ENCODE results near the gene MLLT3.

The MLLT3 gene

DNA sequence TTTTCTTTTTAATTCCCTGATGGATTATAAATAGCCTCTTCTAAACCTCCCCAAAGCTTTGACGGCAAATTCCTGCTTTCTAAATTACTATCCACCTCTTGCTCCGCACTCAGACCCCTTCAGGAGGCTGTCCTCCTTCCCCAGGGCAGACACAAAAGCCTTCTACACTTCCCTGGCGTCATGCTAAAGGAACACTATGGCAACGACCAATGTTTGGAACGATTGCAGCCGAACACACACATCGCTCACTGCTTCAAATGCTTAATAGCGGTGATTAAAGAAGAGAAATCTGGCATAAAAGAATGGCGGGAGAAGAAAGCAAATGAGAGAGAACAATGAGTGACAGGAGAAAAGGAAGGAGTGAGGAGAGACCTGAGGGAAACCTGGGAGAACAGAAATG is 297.3 kb downstream of the MLLT3 start:
- no peak for DNase-seq

GRCh38 chr9:20322212-20322611 is 300.1 kb downstream of the MLLT3 start:
- no peak for DNase-seq

DNA sequence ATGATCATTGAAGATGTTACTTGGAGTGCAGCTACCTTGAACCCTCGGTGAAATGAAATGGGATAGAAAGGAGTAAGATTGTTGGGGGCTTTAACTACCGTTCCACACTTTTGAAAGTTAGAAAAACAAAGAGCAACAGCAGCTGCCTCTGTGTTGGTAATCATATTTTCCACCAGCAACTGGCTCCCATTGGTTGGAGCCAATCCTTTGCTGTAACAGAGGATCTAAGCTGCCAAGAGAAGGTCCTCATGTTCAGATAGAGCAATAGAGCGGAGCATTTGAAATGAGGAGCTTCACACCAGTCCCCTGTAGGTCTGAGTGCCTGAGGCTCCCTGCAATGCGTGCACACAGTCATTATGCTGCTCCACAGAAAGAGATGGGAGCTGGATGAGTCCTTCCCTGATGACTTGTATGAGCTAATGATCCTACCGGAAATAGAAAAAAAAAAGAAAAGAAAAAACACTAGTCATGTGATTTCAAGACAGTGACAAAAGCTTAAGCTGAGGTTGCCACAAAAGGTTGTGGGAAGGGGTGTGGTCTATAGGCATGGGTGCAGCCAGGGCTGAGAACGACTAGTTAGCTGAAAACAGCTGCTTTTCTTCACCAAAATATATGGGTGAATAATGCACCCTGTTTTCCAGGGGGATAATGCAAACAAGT is 300.7 kb downstream of the MLLT3 start:
- no peak for DNase-seq

DNA sequence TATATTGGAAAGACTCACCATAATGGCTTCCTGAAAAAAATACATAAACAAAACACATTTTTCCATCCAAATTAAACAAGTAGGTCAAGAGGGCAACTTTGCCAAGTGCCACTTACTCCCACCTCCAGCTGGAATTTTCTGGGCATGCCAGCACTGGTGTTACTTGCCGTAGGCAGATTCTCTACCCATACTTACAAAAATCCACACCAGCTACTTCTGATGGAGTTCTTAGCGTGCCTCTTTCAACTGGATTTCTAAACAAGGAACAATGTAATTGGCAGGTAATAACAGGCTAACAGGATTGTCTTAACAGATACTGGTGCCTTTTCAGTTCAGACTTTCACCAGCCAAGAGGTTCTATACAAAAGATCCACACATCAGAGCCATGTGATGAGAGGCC is 301.4 kb downstream of the MLLT3 start:
- no peak for DNase-seq

- no peak for DNase-seq
Measured at GRCh38 chr9:20319641-20320337, 302.5 kb downstream of the MLLT3 start.

DNA sequence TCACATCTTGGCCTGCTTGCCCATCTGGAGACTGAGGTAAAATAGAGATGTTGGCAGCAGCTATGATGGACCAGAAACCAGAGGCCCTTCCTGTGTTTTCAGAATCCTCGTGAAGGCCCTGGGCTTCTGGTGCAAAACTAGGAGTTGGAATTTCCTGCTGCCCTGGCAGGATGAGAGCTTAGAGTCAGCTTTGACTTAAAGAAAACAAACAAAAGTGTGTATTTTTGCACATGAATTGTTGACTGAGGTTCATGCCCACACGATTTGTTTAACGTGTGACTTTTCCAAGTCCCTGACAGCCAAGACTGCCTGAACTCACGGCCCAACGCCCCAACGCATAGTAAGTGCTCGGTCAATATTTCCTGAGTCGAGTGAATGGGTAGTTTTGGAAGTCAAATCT is 303.1 kb downstream of the MLLT3 start:
- no peak for DNase-seq

GRCh38 chr9:20317701-20318100 is 304.6 kb downstream of the MLLT3 start:
- DNase-seq, result no peak

- no peak for DNase-seq
Measured at GRCh38 chr9:20316372-20316771, 305.9 kb downstream of the MLLT3 start.

DNA sequence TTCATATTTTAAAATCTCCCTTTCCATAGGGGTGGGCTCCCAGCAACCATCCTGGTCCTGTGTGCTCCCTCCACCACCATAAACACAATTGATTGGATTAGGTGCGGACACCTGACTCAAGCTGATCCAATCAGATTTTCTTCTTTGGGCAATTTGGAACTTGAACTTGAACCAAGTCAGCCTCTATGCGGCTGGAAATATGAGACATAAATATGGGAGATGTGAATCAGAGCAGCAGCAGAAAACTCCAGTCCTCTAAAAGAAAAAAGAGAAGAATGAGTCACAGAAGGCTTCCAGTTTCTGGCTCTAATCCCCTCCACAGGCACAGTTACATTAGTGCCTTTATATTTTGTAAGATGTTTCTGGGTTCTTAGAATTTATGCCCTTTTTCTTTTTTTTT is 306.6 kb downstream of the MLLT3 start:
- DNase-seq, result no peak

DNA sequence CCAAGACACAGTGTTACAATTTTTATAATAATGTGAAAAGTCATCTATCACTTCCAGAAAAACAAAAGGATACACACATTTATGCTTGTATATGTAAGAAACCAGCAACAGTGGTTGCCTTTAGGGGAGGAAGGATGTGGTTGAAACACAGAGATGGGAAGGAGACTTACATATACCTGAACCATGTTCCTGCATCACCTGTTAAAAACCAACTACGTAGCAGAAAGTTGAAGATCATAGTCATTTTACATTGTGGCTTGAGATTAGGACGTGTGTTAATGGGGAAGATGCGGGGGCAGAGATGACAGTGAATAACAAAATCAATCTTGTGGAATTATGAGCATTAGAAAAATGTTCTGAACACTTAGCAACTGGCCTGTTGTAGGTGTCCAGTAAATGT is 307.3 kb downstream of the MLLT3 start:
- no peak for DNase-seq

GRCh38 chr9:20313415-20313814 is 308.9 kb downstream of the MLLT3 start:
- no peak for DNase-seq

DNA sequence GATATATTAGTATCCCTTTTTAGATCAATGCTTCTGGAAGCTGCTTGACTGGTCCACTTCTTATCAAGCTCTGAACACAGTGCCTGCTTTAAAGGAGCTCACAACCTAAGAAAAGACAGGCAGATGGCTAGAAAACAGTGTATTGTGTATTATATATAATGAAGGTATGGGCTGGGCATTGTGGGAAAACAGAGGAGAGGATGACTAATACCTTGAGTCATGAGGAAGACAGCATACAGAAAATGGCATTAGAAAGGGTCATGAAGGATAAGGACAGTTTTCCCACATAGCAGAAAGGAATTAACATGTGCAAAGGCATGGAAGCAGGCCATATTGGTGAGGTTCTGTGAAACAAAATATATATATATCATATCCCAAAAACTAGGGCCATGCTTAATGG is 309.6 kb downstream of the MLLT3 start:
- no peak for DNase-seq

GRCh38 chr9:20310024-20310423 is 312.3 kb downstream of the MLLT3 start:
- no peak for DNase-seq

- DNase-seq, result no peak
Measured at GRCh38 chr9:20309124-20309523, 313.2 kb downstream of the MLLT3 start.

- DNase-seq, result no peak
Measured at GRCh38 chr9:20307621-20308020, 314.7 kb downstream of the MLLT3 start.

DNA sequence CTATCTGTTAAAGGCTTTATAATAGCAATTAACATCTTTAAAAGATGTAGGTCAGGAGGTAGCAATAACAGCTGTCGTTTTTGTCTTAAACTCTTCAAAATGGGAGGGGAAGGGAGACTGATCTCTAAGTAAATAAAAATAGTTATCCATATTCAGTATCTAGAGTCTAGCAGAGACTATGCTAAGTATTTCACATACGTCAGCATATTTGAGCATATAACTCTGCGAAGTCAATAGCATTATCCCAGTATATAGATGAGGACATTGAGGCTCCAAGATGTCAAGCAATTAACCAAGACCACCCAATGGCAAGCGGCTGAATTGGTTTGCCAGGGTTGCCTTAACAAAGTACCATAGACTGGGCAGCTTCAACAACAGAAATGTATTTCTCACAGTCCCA is 316.8 kb downstream of the MLLT3 start:
- no peak for DNase-seq

- DNase-seq, result no peak
Measured at GRCh38 chr9:20303996-20304395, 318.3 kb downstream of the MLLT3 start.

DNA sequence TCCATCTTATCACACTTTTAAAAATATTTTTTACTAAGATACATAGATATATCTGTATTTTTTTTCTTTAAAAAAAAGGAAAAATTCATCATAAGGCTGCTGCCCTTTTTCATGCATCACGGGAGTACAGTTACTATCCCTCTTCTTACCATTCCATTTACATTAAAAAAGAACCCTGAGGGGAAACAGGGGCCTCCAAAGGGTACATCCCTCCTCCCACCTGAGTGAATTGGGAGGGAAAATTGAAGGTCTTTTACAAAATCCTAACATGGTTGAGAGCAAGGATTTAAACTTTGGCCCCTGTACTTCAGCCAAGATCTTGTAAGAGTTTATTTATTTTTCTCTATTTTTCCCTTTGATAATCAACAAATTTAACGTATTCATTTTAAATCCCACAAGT is 319.2 kb downstream of the MLLT3 start:
- no peak for DNase-seq

DNA sequence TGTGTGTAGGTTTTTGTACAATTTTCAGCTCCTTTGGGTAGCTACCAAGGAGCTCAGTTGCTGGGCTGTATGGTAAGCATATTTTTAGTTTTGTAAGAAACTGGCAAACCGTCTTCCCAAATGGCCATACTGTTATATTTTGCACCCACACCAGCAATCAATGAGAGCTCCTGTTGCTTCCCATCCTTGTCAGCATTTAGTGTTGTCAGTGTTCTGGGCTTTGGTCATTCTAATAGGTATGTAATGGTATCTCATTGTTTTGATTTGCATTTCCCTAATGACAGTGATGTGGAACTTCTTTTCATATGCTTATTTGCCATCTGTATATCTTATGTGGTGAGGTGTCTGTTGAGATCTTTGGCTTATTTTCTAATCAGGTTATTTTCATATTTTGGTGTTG is 320.1 kb downstream of the MLLT3 start:
- DNase-seq, result no peak

DNA sequence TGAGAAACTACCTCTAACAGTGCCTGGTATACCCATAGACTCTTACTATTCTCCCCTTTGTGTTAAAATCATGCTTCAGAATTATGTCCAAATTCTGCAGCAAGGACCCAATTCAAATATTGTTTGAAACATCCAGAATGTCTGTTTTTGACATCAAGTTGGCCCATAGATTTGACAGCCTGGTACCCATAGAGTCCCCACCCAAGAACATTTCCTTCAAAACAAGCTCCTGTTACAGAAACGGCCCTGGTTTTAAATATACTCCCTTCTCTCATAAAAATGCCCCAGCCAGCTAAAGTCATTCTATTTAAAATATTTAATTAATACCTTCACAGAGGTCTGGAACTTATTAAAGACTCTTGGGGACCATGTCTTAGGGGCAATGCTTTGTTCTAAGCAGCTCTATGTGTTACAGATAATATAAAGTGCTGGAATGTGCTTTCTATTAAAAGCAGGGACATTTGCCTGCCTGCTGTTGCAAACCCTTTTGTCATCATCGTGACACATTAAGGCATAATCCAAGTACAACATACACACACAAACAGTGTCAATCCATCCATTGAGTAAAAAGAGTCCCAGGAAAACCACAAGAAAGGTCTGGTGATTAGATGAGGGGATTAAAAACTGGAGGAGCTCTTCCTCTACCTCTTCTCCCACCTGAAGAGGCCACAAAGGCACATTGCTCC is 321.7 kb downstream of the MLLT3 start:
- no peak for DNase-seq

GRCh38 chr9:20297646-20298084 is 324.6 kb downstream of the MLLT3 start:
- no peak for DNase-seq

DNA sequence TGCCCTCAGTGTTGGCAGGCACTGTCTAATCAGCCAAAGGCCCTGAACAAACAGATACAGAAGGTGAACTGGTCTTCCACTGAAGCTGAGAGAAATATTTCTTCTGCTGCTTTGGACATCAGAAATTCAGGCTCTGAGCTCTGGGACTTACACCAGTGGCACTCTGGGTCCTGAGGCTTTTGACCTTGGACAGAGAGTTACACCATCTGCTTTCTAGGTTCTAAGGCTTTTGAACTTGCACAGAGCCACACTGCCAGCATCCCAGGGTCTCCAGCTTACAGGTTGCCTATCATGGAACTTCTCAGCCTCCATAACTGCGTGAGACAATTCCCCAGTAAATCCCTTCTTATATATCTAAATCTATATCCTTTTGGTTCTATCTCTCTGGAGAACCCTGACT is 326.7 kb downstream of the MLLT3 start:
- no peak for DNase-seq

GRCh38 chr9:20294046-20294750 is 328.1 kb downstream of the MLLT3 start:
- DNase-seq, result no peak

DNA sequence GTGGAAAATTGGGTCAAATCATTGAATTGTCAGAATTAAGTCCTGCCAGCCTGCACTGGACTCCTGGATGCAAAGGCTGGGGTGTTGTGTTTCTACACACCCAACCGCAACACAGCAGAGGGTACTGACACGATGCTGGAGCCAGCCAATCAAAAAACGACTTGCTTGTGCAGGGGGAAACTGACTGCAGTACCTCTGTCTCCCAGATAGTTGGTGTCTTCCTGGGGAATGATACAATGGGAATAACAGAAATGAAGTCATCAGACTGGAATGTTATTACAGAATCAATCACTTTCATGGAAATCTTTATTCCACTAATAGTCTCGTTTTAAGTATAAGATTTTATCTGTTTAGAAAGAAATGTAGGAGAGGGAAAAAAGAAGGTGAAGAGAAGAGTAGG is 330.3 kb downstream of the MLLT3 start:
- no peak for DNase-seq
